ENCODE data around the gene DNAJA2.

The DNAJA2 gene

DNA sequence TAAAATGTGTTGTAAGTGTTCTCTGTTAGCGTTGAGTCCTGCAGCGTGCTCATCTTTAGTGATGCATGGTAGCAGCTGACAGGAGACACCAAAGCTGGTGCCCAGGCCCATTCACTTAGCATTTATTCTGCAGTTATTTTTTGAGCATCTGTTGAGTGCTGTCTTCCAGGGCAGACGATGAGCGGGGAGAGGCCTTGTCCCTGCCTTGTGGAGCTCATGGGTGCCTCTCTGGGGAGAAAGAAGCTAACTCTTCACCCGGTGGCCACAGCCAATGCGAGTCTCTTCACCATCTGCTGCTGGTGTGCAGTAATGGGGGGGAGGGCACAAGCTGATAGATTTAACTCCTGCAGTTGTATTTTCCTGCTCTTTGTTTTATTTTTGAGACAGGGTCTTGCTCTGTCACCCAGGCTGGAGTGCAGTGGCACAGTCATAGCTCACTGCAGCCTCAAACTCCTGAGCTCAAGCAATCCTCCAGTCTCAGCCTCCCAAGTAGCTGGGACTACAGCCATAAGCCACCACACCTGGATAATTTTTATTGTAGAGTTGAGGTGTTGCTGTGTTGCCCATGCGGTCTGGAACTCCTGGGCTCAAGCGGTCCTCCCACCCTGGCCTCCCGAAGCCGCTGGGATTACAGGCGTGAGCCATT is 58.8 kb downstream of the DNAJA2 start:
- DNase-seq (ENCODE audit: low read depth): no peak
- no peak overlapping the region for H3K4me3 ChIP-seq (ENCODE audit: low read depth, low read length)
- TF ChIP-seq, protein P1, sequence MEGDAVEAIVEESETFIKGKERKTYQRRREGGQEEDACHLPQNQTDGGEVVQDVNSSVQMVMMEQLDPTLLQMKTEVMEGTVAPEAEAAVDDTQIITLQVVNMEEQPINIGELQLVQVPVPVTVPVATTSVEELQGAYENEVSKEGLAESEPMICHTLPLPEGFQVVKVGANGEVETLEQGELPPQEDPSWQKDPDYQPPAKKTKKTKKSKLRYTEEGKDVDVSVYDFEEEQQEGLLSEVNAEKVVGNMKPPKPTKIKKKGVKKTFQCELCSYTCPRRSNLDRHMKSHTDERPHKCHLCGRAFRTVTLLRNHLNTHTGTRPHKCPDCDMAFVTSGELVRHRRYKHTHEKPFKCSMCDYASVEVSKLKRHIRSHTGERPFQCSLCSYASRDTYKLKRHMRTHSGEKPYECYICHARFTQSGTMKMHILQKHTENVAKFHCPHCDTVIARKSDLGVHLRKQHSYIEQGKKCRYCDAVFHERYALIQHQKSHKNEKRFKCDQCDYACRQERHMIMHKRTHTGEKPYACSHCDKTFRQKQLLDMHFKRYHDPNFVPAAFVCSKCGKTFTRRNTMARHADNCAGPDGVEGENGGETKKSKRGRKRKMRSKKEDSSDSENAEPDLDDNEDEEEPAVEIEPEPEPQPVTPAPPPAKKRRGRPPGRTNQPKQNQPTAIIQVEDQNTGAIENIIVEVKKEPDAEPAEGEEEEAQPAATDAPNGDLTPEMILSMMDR (IDR thresholded peaks at IDR 0.05; ENCODE audit: low read depth, low read length, missing control alignments): no peak

GRCh38 chr16:46911650-46912049 is 61.8 kb downstream of the DNAJA2 start:
- H3K4me3 ChIP-seq (ENCODE audit: low read depth, low read length): no peak overlapping the region
- no peak for DNase-seq (ENCODE audit: low read depth)
- TF ChIP-seq, protein P1 (IDR thresholded peaks at IDR 0.05; ENCODE audit: low read depth, low read length, missing control alignments): no peak

- DNase-seq (ENCODE audit: low read depth): no peak
- TF ChIP-seq, protein P1 (IDR thresholded peaks at IDR 0.05; ENCODE audit: low read depth, low read length, missing control alignments): no peak
- no peak overlapping the region for H3K4me3 ChIP-seq (ENCODE audit: low read depth, low read length)
These were observed 62.4 kb downstream of the DNAJA2 start for GRCh38 chr16:46911038-46911437.

- DNase-seq (ENCODE audit: low read depth): no peak
- TF ChIP-seq, protein P1 (IDR thresholded peaks at IDR 0.05; ENCODE audit: low read depth, low read length, missing control alignments): peak; percentile 71
These were observed 64.7 kb downstream of the DNAJA2 start for GRCh38 chr16:46908540-46909372.

GRCh38 chr16:46907061-46907774 is 66.3 kb downstream of the DNAJA2 start:
- no peak overlapping the region for H3K4me3 ChIP-seq (ENCODE audit: low read depth, low read length)
- no peak for DNase-seq (ENCODE audit: low read depth)
- TF ChIP-seq, protein P1 (IDR thresholded peaks at IDR 0.05; ENCODE audit: low read depth, low read length, missing control alignments): no peak

More at GRCh38 chr16:46908540-46909372, 64.7 kb downstream of the DNAJA2 start:
- H3K4me3 ChIP-seq (ENCODE audit: low read depth, low read length): no peak overlapping the region

GRCh38 chr16:46906360-46907060 is 67.0 kb downstream of the DNAJA2 start:
- H3K4me3 ChIP-seq (ENCODE audit: low read depth, low read length): no peak overlapping the region
- TF ChIP-seq, protein P1 (IDR thresholded peaks at IDR 0.05; ENCODE audit: low read depth, low read length, missing control alignments): no peak
- no peak for DNase-seq (ENCODE audit: low read depth)
